ENCODE results near the gene HEPHL1. TPM values are rescaled to one million over a fixed set of nuclear protein-coding genes. Genes with fewer than 3 reads are reported as not detected.

The HEPHL1 gene
- total RNA-seq, 4 donors from 2014 or later: under 0.01 to 103 (median 6.6) TPM

DNA sequence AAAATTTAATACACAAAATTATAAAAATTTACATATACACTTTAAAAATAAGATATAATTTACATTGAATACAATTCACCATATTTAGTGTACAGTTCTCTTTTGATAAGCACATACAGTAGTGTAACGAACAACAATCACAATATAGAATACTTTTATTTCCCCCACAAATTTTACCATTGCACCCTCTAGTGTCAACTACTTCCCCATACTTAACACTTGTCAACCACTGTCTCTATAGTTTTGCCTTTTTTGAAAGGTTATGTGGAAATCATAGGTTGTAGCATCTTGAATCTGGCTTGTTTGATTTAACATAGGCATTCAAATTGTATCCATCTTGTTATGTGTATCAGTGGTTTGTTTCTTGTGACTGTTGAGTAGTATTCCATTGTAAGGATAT is 86.2 kb downstream of the HEPHL1 start:
- Histone ChIP-seq H3K4me1 (peaks cover 0 to 6% (median 3%) of the 10 kb centered on the region in 3 donors), H3K4me3 (no peak overlapping the region), H3K27me3 (peaks cover 0 to 10% (median 0%) of the 10 kb centered on the region in 4 donors), H3K27ac (no peak overlapping the region), H3K9me3 (peaks cover 0 to 3% (median 0%) of the 10 kb centered on the region in 3 donors), H3K36me3 (no peaks in the 10 kb centered on the region)
- TF ChIP-seq, protein P1, sequence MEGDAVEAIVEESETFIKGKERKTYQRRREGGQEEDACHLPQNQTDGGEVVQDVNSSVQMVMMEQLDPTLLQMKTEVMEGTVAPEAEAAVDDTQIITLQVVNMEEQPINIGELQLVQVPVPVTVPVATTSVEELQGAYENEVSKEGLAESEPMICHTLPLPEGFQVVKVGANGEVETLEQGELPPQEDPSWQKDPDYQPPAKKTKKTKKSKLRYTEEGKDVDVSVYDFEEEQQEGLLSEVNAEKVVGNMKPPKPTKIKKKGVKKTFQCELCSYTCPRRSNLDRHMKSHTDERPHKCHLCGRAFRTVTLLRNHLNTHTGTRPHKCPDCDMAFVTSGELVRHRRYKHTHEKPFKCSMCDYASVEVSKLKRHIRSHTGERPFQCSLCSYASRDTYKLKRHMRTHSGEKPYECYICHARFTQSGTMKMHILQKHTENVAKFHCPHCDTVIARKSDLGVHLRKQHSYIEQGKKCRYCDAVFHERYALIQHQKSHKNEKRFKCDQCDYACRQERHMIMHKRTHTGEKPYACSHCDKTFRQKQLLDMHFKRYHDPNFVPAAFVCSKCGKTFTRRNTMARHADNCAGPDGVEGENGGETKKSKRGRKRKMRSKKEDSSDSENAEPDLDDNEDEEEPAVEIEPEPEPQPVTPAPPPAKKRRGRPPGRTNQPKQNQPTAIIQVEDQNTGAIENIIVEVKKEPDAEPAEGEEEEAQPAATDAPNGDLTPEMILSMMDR (IDR thresholded peaks at IDR 0.05): peak in 1 of 6 experiments; percentile 24
- TF ChIP-seq POLR2A (IDR thresholded peaks at IDR 0.05): no peak
- intact Hi-C loops (cut with DNase I): no loop called here
- no peak for DNase-seq
- WGBS, 2 donors: 80 to 84% methylated on average over 1 of the region's 1 CpG

DNA sequence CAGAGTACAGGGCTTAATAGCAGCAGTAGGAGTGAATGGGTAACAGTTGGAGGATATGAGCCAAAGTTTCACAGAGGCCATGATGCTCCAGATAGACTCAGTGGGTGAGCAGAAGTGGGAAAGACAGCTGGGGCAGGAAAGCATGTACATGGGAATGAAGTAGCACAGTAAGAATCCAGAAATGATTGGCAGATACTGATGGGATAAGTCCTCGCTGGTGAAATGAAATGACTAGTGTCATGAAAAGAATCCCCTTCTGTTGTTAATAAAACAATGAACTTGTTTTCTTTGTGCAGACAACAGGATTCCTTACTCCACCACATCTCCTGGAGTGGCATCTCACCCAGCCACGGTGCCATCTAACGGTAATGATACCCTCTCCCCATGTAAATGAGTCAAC is 90.1 kb downstream of the HEPHL1 start:
- H3K27me3 ChIP-seq: peaks cover 0 to 10% (median 0%) of the 10 kb centered on the region in 4 donors
- H3K9me3 ChIP-seq: peaks cover 0 to 3% (median 0%) of the 10 kb centered on the region in 3 donors
- no peaks in the 10 kb centered on the region for H3K36me3 ChIP-seq
- intact Hi-C loops (cut with DNase I): no loop called here
- H3K4me3 ChIP-seq: no peak overlapping the region
- peaks cover 0 to 16% (median 15%) of the 10 kb centered on the region in 3 donors for H3K4me1 ChIP-seq
- H3K27ac ChIP-seq: no peak overlapping the region
- whole genome bisulfite sequencing, 2 donors: 73 to 82% methylated on average over 3 of the region's 3 CpGs
- no peak for DNase-seq
- TF ChIP-seq POLR2A (IDR thresholded peaks at IDR 0.05): no peak
- TF ChIP-seq, protein P1 (IDR thresholded peaks at IDR 0.05): no peak

GRCh38 chr11:94111660-94112059 is 90.5 kb downstream of the HEPHL1 start:
- H3K4me1 ChIP-seq: peaks cover 0 to 21% (median 17%) of the 10 kb centered on the region in 3 donors

GRCh38 chr11:94112206-94112953 is 91.2 kb downstream of the HEPHL1 start:
- WGBS, 2 donors: 43 to 52% methylated on average over 1 of the region's 1 CpG
- H3K36me3 ChIP-seq: no peaks in the 10 kb centered on the region

More at GRCh38 chr11:94111660-94112059, 90.5 kb downstream of the HEPHL1 start:
- peaks cover 0 to 10% (median 0%) of the 10 kb centered on the region in 4 donors for H3K27me3 ChIP-seq
- peaks cover 0 to 3% (median 0%) of the 10 kb centered on the region in 3 donors for H3K9me3 ChIP-seq
- H3K27ac ChIP-seq: no peak overlapping the region
- DNase-seq: no peak
- WGBS, 2 donors: 15 to 25% methylated on average over 3 of the region's 3 CpGs
- no peaks in the 10 kb centered on the region for H3K36me3 ChIP-seq
- H3K4me3 ChIP-seq: no peak overlapping the region
- no peak for TF ChIP-seq POLR2A (IDR thresholded peaks at IDR 0.05)
- TF ChIP-seq, protein P1 (IDR thresholded peaks at IDR 0.05): no peak
- intact Hi-C loops (cut with DNase I): no loop called here

DNA sequence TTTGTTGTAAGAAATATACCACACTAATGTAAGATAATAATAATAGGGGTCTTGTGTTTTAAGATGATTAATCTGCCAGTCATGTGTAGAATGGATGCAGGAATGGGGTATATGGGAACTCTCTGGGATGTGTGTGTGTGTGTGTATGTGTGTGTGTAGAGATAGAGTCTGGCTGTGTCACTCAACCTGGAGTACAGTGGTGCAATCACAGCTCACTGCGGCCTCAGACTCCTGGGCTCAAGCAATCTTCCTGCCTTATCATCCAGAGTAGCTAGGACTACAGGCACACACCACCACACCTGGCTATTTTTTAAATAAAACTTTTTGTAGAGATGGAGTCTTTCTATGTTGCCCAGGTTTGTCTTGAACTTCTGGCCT is 96.0 kb downstream of the HEPHL1 start:
- H3K27ac ChIP-seq: no peak overlapping the region
- WGBS, 2 donors: 90 to 95% methylated on average over 1 of the region's 1 CpG
- H3K36me3 ChIP-seq: no peaks in the 10 kb centered on the region
- H3K27me3 ChIP-seq: no peaks in the 10 kb centered on the region
- intact Hi-C loops (cut with DNase I): no loop called here
- TF ChIP-seq, protein P1 (IDR thresholded peaks at IDR 0.05): no peak
- TF ChIP-seq POLR2A (IDR thresholded peaks at IDR 0.05): no peak
- no peak overlapping the region for H3K4me3 ChIP-seq
- H3K4me1 ChIP-seq: peaks cover 0 to 21% (median 15%) of the 10 kb centered on the region in 3 donors
- no peak for DNase-seq
- H3K9me3 ChIP-seq: no peaks in the 10 kb centered on the region

More at GRCh38 chr11:94112206-94112953, 91.2 kb downstream of the HEPHL1 start:
- Histone ChIP-seq H3K27me3 (peaks cover 0 to 10% (median 0%) of the 10 kb centered on the region in 4 donors), H3K9me3 (peaks cover 0 to 3% (median 0%) of the 10 kb centered on the region in 3 donors), H3K4me3 (no peak overlapping the region), H3K4me1 (peaks cover 0 to 21% (median 17%) of the 10 kb centered on the region in 3 donors), H3K27ac (no peak overlapping the region)
- intact Hi-C loops (cut with DNase I): no loop called here
- no peak for DNase-seq
- no peak for TF ChIP-seq POLR2A (IDR thresholded peaks at IDR 0.05)
- TF ChIP-seq, protein P1 (IDR thresholded peaks at IDR 0.05): no peak
